ENCODE results near the gene PF4V1.

DNA sequence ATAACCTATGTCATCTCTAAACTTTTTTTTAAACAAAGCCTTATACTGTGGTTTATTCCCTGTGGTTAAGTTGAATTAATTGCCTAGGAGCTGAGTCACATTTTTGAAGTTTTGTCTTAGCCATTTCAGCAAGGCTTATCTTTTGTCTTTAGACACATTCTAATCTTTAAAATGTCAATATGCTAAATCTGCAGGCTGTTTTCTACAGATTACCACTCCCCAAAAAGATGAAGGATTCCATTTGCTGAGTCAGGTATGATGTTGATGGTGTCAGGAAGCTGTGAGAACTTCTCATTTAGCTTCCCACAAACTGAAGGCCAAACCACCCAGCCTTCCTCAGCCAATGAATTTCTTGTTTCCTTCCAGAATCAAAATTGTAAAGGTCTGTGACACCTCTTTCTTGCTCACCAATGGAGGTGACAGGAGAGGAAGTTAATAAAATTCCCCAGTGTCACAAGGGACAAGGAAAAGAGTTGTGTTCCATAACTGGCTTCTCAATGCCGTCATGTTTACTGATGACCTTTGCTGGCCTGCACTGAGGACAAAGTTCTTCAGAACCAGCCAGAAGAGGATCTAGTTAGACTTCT is 20.4 kb upstream of the PF4V1 start:
- TF ChIP-seq, protein P1, sequence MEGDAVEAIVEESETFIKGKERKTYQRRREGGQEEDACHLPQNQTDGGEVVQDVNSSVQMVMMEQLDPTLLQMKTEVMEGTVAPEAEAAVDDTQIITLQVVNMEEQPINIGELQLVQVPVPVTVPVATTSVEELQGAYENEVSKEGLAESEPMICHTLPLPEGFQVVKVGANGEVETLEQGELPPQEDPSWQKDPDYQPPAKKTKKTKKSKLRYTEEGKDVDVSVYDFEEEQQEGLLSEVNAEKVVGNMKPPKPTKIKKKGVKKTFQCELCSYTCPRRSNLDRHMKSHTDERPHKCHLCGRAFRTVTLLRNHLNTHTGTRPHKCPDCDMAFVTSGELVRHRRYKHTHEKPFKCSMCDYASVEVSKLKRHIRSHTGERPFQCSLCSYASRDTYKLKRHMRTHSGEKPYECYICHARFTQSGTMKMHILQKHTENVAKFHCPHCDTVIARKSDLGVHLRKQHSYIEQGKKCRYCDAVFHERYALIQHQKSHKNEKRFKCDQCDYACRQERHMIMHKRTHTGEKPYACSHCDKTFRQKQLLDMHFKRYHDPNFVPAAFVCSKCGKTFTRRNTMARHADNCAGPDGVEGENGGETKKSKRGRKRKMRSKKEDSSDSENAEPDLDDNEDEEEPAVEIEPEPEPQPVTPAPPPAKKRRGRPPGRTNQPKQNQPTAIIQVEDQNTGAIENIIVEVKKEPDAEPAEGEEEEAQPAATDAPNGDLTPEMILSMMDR (IDR thresholded peaks at IDR 0.05) = no peak
- no peak for TF ChIP-seq EZH2 (IDR thresholded peaks at IDR 0.05; ENCODE audit: borderline replicate concordance, insufficient read depth, low read depth, low read length, poor library complexity, severe bottlenecking)

Data from B cell (primary cell).